K562 (cell line): ENCODE measurements around the gene EYA2. TPM values are rescaled to one million over a fixed set of nuclear protein-coding genes. Genes with fewer than 3 reads are reported as not detected.

Experiments
- BRF1 ChIP-seq: IDR thresholded peaks from 3 replicates; pipeline ENCODE4 v1.6.1; 2011; ENCODE audit warnings: borderline replicate concordance, mild to moderate bottlenecking; ENCODE audit not compliant: insufficient read length; ENCODE audit errors: extremely low read depth
- DMBX1 ChIP-seq: fragments of 250-450 bp; sonication (Bioruptor Pico); IDR thresholded peaks from 2 replicates; pipeline ENCODE4 v1.8.0; 2022; ENCODE audit warnings: inconsistent platforms, mild to moderate bottlenecking, moderate library complexity, borderline replicate concordance
- EHMT2 ChIP-seq: fragments of 450-650 bp; IDR thresholded peaks from 2 replicates; pipeline ENCODE4 v1.6.1; 2018; ENCODE audit warnings: antibody characterized with exemption
- FOXM1 ChIP-seq, 2 experiments: fragments of 450-650 bp in 1 of 2; sonication (generic) in 1 of 2; formaldehyde crosslinking in 1 of 2; IDR thresholded peaks; 2 replicates each; pipeline versions ENCODE4 v1.6.1 to v1.9.0; 2017 to 2022; ENCODE audit warnings: low read depth in 2 of 2, mild to moderate bottlenecking in 2 of 2, missing genetic modification reagents in 1 of 2, moderate library complexity in 1 of 2
- FOXP1 ChIP-seq: sonication (generic); formaldehyde crosslinking; IDR thresholded peaks from 2 replicates; pipeline ENCODE4 v1.8.0; 2022; ENCODE audit warnings: mild to moderate bottlenecking, missing genetic modification reagents
- ID3 ChIP-seq, 2 experiments: fragments of 250-450 bp in 1 of 2; fragments of 450-650 bp in 1 of 2; sonication (Bioruptor Pico) in 1 of 2; IDR thresholded peaks; 2 replicates each; pipeline versions ENCODE4 v1.6.1 to v1.8.0; 2016 to 2021; ENCODE audit warnings: mild to moderate bottlenecking in 2 of 2, moderate library complexity in 2 of 2, missing compliant biosample characterization in 1 of 2, missing genetic modification characterization in 1 of 2
- MCM3 ChIP-seq: fragments of 450-650 bp; IDR thresholded peaks from 2 replicates; pipeline ENCODE4 v1.6.1; 2016
- NR0B1 ChIP-seq: fragments of 450-650 bp; IDR thresholded peaks from one replicate; pipeline ENCODE4 v1.6.1; 2018; ENCODE audit warnings: mild to moderate bottlenecking, moderate library complexity; ENCODE audit not compliant: partially characterized antibody
- PHB2 ChIP-seq: fragments of 450-650 bp; IDR thresholded peaks from 2 replicates; pipeline ENCODE4 v1.6.1; 2017; ENCODE audit warnings: low read depth
- PHF20 ChIP-seq: fragments of 450-650 bp; IDR thresholded peaks from 2 replicates; pipeline ENCODE4 v1.6.1; 2018; ENCODE audit not compliant: partially characterized antibody
- RAD21 ChIP-seq, 2 experiments: fragments of 250-450 bp in 1 of 2; fragments of 450-650 bp in 1 of 2; sonication (Bioruptor Pico) in 1 of 2; formaldehyde crosslinking in 1 of 2; IDR thresholded peaks in 1 of 2; conservative IDR thresholded peaks in 1 of 2; 2 replicates each; pipeline versions ENCODE4 v1.4.0 to v1.8.0; 2020 to 2022; ENCODE audit warnings: mild to moderate bottlenecking in 2 of 2, moderate library complexity in 1 of 2
- RBBP5 ChIP-seq: fragments of 200-600 bp; sonication (generic); IDR thresholded peaks from 2 replicates; pipeline ENCODE4 v1.6.1; 2012; ENCODE audit warnings: borderline replicate concordance, mild to moderate bottlenecking, low read length, control low read depth, inconsistent platforms; ENCODE audit not compliant: insufficient read depth, poor library complexity, severe bottlenecking
- RBM39 ChIP-seq: fragments of 200-400 bp; formaldehyde crosslinking; optimal IDR thresholded peaks from 2 replicates; pipeline ENCODE3; 2018; ENCODE audit warnings: low read depth, low read length
- SP2 ChIP-seq: IDR thresholded peaks from 2 replicates; pipeline ENCODE4 v1.6.1; 2011; ENCODE audit warnings: mild to moderate bottlenecking, low read depth, low read length, moderate library complexity; ENCODE audit not compliant: poor library complexity, severe bottlenecking; ENCODE audit errors: extremely low read depth
- TCF7L2 ChIP-seq: fragments of 150-350 bp; IDR thresholded peaks from 2 replicates; pipeline ENCODE4 v1.6.1; 2016; ENCODE audit warnings: low read depth, mild to moderate bottlenecking, low read length, moderate library complexity
- TRIM28 ChIP-seq: fragments of 450-650 bp; IDR thresholded peaks from 2 replicates; pipeline ENCODE4 v1.6.1; 2017
- U2AF1 ChIP-seq: fragments of 200-400 bp; formaldehyde crosslinking; optimal IDR thresholded peaks from 2 replicates; pipeline ENCODE3; 2017; ENCODE audit warnings: mild to moderate bottlenecking, low read depth, low read length, moderate library complexity
- ZBTB8A ChIP-seq: fragments of 450-650 bp; IDR thresholded peaks from 2 replicates; pipeline ENCODE4 v1.6.1; 2018; ENCODE audit warnings: mild to moderate bottlenecking, moderate library complexity; ENCODE audit not compliant: partially characterized antibody
- ZEB2 ChIP-seq: fragments of 450-650 bp; IDR thresholded peaks from 2 replicates; pipeline ENCODE4 v1.6.1; 2016
- ZFPM2 ChIP-seq: fragments of 250-450 bp; sonication (Bioruptor Pico); IDR thresholded peaks from 2 replicates; pipeline ENCODE4 v1.5.1; 2022; ENCODE audit warnings: mild to moderate bottlenecking
- ZNF212 ChIP-seq: fragments of 450-650 bp; formaldehyde crosslinking; IDR thresholded peaks from 2 replicates; pipeline ENCODE4 v1.4.0; 2020; ENCODE audit warnings: mild to moderate bottlenecking
- ZNF274 ChIP-seq: IDR thresholded peaks from 2 replicates; pipeline ENCODE4 v1.6.1; 2011; ENCODE audit warnings: low read depth, mild to moderate bottlenecking, low read length, moderate library complexity, borderline replicate concordance
- ZNF696 ChIP-seq: fragments of 250-450 bp; sonication (Bioruptor Pico); conservative IDR thresholded peaks from 2 replicates; pipeline ENCODE4 v1.4.0; 2020; ENCODE audit warnings: mild to moderate bottlenecking, moderate library complexity
- ZNF707 ChIP-seq: fragments of 250-450 bp; sonication (Bioruptor Pico); conservative IDR thresholded peaks from 2 replicates; pipeline ENCODE4 v1.8.0; 2022; ENCODE audit warnings: inconsistent platforms, mild to moderate bottlenecking, moderate library complexity
- ZSCAN32 ChIP-seq: fragments of 450-650 bp; formaldehyde crosslinking; IDR thresholded peaks from 2 replicates; pipeline ENCODE4 v1.4.0; 2020; ENCODE audit warnings: mild to moderate bottlenecking, moderate library complexity
- polyA plus RNA-seq, 8 experiments: library from polyadenylated mRNA; depleted of rRNA in 4 of 8; stranded (reverse) in 5 of 8; unstranded in 3 of 8; fragments of >200 nt; fragmentation: Nextera tagmentation in 2 of 8; fragmentation: Illumina TruSeq in 1 of 8; extraction: Ambion mirVana in 2 of 8; extraction: Trizol in 1 of 8; gene quantifications; 2 replicates each; pipeline versions ENCODE4 v1.2.1 to v1.2.3, GENCODE V29; 2011 to 2014; ENCODE audit warnings: inconsistent platforms in 1 of 8, missing spikeins in 1 of 8
- total RNA-seq, 7 experiments: library from RNA; depleted of rRNA in 6 of 7; stranded (reverse); fragments of >200 nt in 6 of 7; fragmentation: Illumina TruSeq in 2 of 7; extraction: Trizol in 2 of 7; gene quantifications; 2 replicates each; pipeline versions ENCODE4 v1.2.1 to v1.2.3, GENCODE V29; 2011 to 2021; ENCODE audit warnings: low replicate concordance in 1 of 7

EYA2 gene
- total and polyA plus RNA-seq, 9 of the 15 experiments (the other 6 are each of a cell fraction or from before 2014, with no cell fraction given), result 0.03 TPM; not detected in 8

- TF ChIP-seq ZNF696 (no peak), ZEB2 (no peak), RBBP5 (no peak), DMBX1 (CRISPR knock-in tag) (no peak), MCM3 (no peak), ZBTB8A (no peak), NR0B1 (no peak), ID3 (CRISPR knock-in tag; IDR thresholded peaks at IDR 0.05) (no peak), ID3 (tag; IDR thresholded peaks at IDR 0.05) (no peak), RBM39 (no peak), ZFPM2 (CRISPR knock-in tag) (no peak), EHMT2 (peak; percentile 89), ZNF274 (no peak), BRF1 (no peak), ZSCAN32 (no peak), RAD21 (CRISPR knock-in tag; conservative IDR thresholded peaks at IDR 0.05 in 1 of 2, IDR thresholded peaks at IDR 0.05 in 1 of 2) (no peak), FOXM1 (IDR thresholded peaks at IDR 0.05; ENCODE audit: low read depth) (no peak), FOXM1 (CRISPR knock-in tag; IDR thresholded peaks at IDR 0.05; ENCODE audit: low read depth) (no peak), ZNF707 (CRISPR knock-in tag) (no peak), PHB2 (no peak), ZNF212 (no peak), TRIM28 (0 out of 2 replicates have a peak, but pooled peaks have one; percentile 39), PHF20 (peak; percentile 95), SP2 (no peak), FOXP1 (CRISPR knock-in tag) (no peak), U2AF1 (no peak), TCF7L2 (no peak)
These were observed 286.6 kb downstream of the EYA2 start (continued) for GRCh38 chr20:47181056-47181862.
